Breast epithelium (tissue), 4 donors: ENCODE data around the gene SDC3. TPM values are rescaled to one million over a fixed set of nuclear protein-coding genes. Genes with fewer than 3 reads are reported as not detected.

Source experiments
- DNase-seq, 2 donors: peaks; one replicate each; pipeline ENCODE4 v3.0.0-alpha.2; 2019; ENCODE audit warnings: low spot score in 2 of 2
- H3K27ac ChIP-seq, 2 donors: fragments of 200-600 bp; sonication (generic) in 1 of 2; one replicate each; pipeline ENCODE4 v1.5.1; 2016 to 2019; ENCODE audit warnings: mild to moderate bottlenecking in 1 of 2
- H3K27me3 ChIP-seq, 2 donors: fragments of 200-600 bp; sonication (generic) in 1 of 2; one replicate each; pipeline versions ENCODE4 v1.5.1 to v1.6.0; 2017 to 2019; ENCODE audit warnings: control low read depth in 1 of 2, mild to moderate bottlenecking in 1 of 2
- H3K36me3 ChIP-seq: fragments of 200-600 bp; one replicate; pipeline ENCODE4 v1.5.1; 2019
- H3K4me1 ChIP-seq, 2 donors: fragments of 200-600 bp; sonication (generic); one replicate each; pipeline ENCODE4 v1.5.1; 2016 to 2019; ENCODE audit warnings: control low read depth in 1 of 2
- H3K4me3 ChIP-seq, 3 donors: fragments of 200-600 bp; sonication (generic); 1 replicate in 2 of 3; 2 replicates in 1 of 3; pipeline ENCODE4 v1.5.1; 2016 to 2019; ENCODE audit warnings: mild to moderate bottlenecking in 3 of 3, moderate library complexity in 2 of 3
- H3K9me3 ChIP-seq, 2 donors: fragments of 200-600 bp; sonication (generic) in 1 of 2; one replicate each; pipeline ENCODE4 v1.5.1; 2016 to 2019; ENCODE audit warnings: control low read depth in 1 of 2
- CTCF ChIP-seq, 3 donors: fragments of 450-650 bp; IDR thresholded peaks; one replicate each; pipeline ENCODE4 v1.5.1; 2016 to 2017; ENCODE audit warnings: antibody characterized with exemption in 3 of 3, mild to moderate bottlenecking in 3 of 3, moderate library complexity in 3 of 3
- POLR2A ChIP-seq: fragments of 450-650 bp; IDR thresholded peaks from one replicate; pipeline ENCODE4 v1.6.1; 2016; ENCODE audit warnings: antibody characterized with exemption, mild to moderate bottlenecking, moderate library complexity
- POLR2AphosphoS5 ChIP-seq, 3 donors: sonication (generic); formaldehyde crosslinking; IDR thresholded peaks; one replicate each; pipeline ENCODE4 v1.6.1; 2017; ENCODE audit warnings: antibody characterized with exemption in 3 of 3
- intact Hi-C: fragments of 100-400 bp; cut with DNase I; formaldehyde crosslinking; loops from one replicate; pipeline ENCODE4 v1.15.1; 2023; ENCODE audit warnings: low total_unique reads
- total RNA-seq, 3 donors: library from RNA; depleted of rRNA; stranded (reverse); fragments of >200 nt; gene quantifications; one replicate each; pipeline ENCODE4 v1.1.0, GENCODE V29; 2016

The SDC3 gene
- total RNA-seq, 3 donors from 2014 or later = 16.5 to 37.8 (median 26.2) TPM

GRCh38 chr1:30863858-30864604 lies 44.5 kb downstream of the SDC3 start:
- intact Hi-C loops = loop anchor here (10.0 kb wide), 1 partner anchor 1929 kb away; no protein-coding TSS in a partner anchor
- no peaks in the 10 kb centered on the region for H3K27me3 ChIP-seq
- no peak overlapping the region for H3K27ac ChIP-seq
- TF ChIP-seq CTCF (IDR thresholded peaks at IDR 0.05) (no peak), POLR2A (no peak), POLR2AphosphoS5 (IDR thresholded peaks at IDR 0.05) (no peak)
- H3K4me1 ChIP-seq = no peaks in the 10 kb centered on the region
- DNase-seq = no peak
- no peaks in the 10 kb centered on the region for H3K9me3 ChIP-seq
- no peak overlapping the region for H3K4me3 ChIP-seq
- H3K36me3 ChIP-seq = no peaks in the 10 kb centered on the region

- H3K36me3 ChIP-seq = no peaks in the 10 kb centered on the region
- H3K4me1 ChIP-seq = no peaks in the 10 kb centered on the region
- H3K27ac ChIP-seq = no peak overlapping the region
- intact Hi-C loops = loop anchor here (10.0 kb wide), 1 partner anchor 1925 kb away; no protein-coding TSS in a partner anchor
- H3K4me3 ChIP-seq = no peak overlapping the region
- no peaks in the 10 kb centered on the region for H3K27me3 ChIP-seq
- TF ChIP-seq POLR2A (no peak), CTCF (IDR thresholded peaks at IDR 0.05) (no peak), POLR2AphosphoS5 (IDR thresholded peaks at IDR 0.05) (no peak)
- no peak for DNase-seq
- H3K9me3 ChIP-seq = no peaks in the 10 kb centered on the region
Observed at GRCh38 chr1:30860320-30860652, 48.3 kb downstream of the SDC3 start.

GRCh38 chr1:30857964-30858363 lies 50.6 kb downstream of the SDC3 start:
- peak overlapping the region in 1 of 2 donors; percentile 25 for H3K27ac ChIP-seq
- H3K4me1 ChIP-seq = no peaks in the 10 kb centered on the region
- H3K36me3 ChIP-seq = no peaks in the 10 kb centered on the region
- DNase-seq = no peak
- H3K9me3 ChIP-seq = no peaks in the 10 kb centered on the region
- TF ChIP-seq POLR2A (no peak), CTCF (IDR thresholded peaks at IDR 0.05) (no peak), POLR2AphosphoS5 (IDR thresholded peaks at IDR 0.05) (no peak)
- intact Hi-C loops = no loop called here
- H3K4me3 ChIP-seq = no peak overlapping the region
- H3K27me3 ChIP-seq = no peaks in the 10 kb centered on the region

GRCh38 chr1:30857062-30857461 lies 51.5 kb downstream of the SDC3 start:
- no peak overlapping the region for H3K4me3 ChIP-seq
- H3K9me3 ChIP-seq = no peaks in the 10 kb centered on the region
- DNase-seq = no peak
- no peak overlapping the region for H3K27ac ChIP-seq
- intact Hi-C loops = no loop called here
- no peak for TF ChIP-seq POLR2AphosphoS5 (IDR thresholded peaks at IDR 0.05)
- TF ChIP-seq CTCF (IDR thresholded peaks at IDR 0.05) = no peak
- TF ChIP-seq POLR2A = no peak
- no peaks in the 10 kb centered on the region for H3K27me3 ChIP-seq
- no peaks in the 10 kb centered on the region for H3K4me1 ChIP-seq
- no peaks in the 10 kb centered on the region for H3K36me3 ChIP-seq

GRCh38 chr1:30856260-30856790 lies 52.2 kb downstream of the SDC3 start:
- DNase-seq = no peak
- no peak for TF ChIP-seq POLR2A
- TF ChIP-seq CTCF (IDR thresholded peaks at IDR 0.05) = no peak
- TF ChIP-seq POLR2AphosphoS5 (IDR thresholded peaks at IDR 0.05) = no peak
- Histone ChIP-seq H3K4me3 (no peak overlapping the region), H3K27me3 (no peaks in the 10 kb centered on the region), H3K4me1 (no peaks in the 10 kb centered on the region), H3K9me3 (no peaks in the 10 kb centered on the region), H3K27ac (no peak overlapping the region), H3K36me3 (no peaks in the 10 kb centered on the region)
- intact Hi-C loops = no loop called here
